BE2C (cell line): ENCODE measurements around the gene NIN.

Experiments
- DNase-seq: peaks from one replicate; pipeline ENCODE4 v3.0.0-alpha.2; 2020
- H3K27me3 ChIP-seq: fragments of 250-450 bp; sonication (Bioruptor Pico); 2 replicates; pipeline ENCODE4 v1.5.1; 2020; ENCODE audit warnings: mild to moderate bottlenecking
- H3K36me3 ChIP-seq: fragments of 250-450 bp; sonication (Bioruptor Pico); 2 replicates; pipeline ENCODE4 v1.5.1; 2020; ENCODE audit warnings: mild to moderate bottlenecking
- H3K4me1 ChIP-seq: fragments of 250-450 bp; sonication (Bioruptor Pico); 2 replicates; pipeline ENCODE4 v1.5.1; 2020
- H3K4me3 ChIP-seq: 2 replicates; pipeline ENCODE4 v1.5.1; 2011; ENCODE audit warnings: low read depth, low read length
- H3K9me3 ChIP-seq: fragments of 250-450 bp; sonication (Bioruptor Pico); 2 replicates; pipeline ENCODE4 v1.5.1; 2020
- TF ChIP-seq, protein P1 (sequence below): IDR thresholded peaks from 2 replicates; pipeline ENCODE4 v1.5.1; 2012; ENCODE audit warnings: mild to moderate bottlenecking, low read depth, low read length

Gene NIN

DNA sequence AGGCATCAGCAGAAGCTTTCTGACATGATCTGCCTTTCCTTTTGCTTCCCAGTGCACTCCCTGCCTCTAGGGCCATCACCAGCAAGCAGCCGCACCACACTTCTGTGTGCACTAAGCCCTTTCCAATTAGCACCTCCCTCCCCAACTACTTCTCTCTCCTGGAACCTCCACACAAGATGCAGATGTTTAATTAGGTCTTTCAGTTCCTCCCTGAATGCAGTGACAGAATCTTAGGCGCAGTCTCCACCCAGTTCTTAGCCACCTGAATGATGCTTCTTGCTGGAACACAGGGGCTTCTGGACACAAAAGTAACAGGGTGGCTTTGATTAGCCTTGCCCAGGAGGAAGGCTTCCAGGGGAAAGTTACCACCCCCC, 32.9 kb downstream of the NIN start:
- no peaks in the 10 kb centered on the region for H3K27me3 ChIP-seq
- H3K4me1 ChIP-seq = peaks cover 8% of the 10 kb centered on the region
- TF ChIP-seq, protein P1, sequence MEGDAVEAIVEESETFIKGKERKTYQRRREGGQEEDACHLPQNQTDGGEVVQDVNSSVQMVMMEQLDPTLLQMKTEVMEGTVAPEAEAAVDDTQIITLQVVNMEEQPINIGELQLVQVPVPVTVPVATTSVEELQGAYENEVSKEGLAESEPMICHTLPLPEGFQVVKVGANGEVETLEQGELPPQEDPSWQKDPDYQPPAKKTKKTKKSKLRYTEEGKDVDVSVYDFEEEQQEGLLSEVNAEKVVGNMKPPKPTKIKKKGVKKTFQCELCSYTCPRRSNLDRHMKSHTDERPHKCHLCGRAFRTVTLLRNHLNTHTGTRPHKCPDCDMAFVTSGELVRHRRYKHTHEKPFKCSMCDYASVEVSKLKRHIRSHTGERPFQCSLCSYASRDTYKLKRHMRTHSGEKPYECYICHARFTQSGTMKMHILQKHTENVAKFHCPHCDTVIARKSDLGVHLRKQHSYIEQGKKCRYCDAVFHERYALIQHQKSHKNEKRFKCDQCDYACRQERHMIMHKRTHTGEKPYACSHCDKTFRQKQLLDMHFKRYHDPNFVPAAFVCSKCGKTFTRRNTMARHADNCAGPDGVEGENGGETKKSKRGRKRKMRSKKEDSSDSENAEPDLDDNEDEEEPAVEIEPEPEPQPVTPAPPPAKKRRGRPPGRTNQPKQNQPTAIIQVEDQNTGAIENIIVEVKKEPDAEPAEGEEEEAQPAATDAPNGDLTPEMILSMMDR = no peak
- no peaks in the 10 kb centered on the region; the same call in 1 of the 2 replicates for H3K36me3 ChIP-seq
- no peak overlapping the region for H3K4me3 ChIP-seq
- H3K9me3 ChIP-seq = no peaks in the 10 kb centered on the region
- DNase-seq = no peak

DNA sequence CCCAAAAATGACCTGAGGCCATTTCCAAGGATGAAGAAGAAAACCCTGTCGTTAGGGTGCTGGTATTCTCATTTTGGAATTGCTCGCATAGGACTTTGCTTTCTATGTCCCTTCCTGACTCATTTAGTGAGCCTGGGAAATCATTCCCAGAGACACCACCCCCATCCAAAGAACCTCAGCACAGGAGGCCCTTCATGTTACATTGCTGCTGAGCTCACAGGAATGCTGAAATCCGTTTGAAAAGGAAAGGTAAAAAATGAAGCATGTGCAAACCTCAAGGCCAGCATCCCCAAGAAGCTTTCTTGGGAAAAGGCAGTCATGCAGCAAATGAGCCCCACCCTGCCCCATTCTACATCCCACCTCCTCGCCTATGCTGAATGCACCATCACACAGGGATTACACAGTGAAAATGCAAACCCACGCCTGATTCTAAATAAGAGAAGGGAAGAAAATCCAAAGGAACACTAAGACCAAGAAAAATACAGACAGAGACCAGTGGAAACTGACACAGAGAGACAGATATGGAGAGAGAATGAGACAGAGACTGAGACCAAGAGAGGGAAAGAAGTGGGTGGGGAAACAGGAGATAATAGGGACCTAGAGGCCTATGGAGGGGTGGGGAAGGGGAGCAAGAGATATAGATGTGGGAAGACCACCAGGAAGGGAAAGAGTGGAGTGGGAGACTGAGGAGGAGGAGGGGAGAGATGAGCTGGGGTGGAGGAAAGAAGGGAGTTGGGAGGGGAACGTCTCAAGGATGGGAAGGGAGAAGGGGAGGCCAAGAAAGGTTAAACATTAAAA, 33.5 kb downstream of the NIN start:
- no peaks in the 10 kb centered on the region; the same call in 1 of the 2 replicates for H3K36me3 ChIP-seq
- TF ChIP-seq, protein P1 = no peak
- H3K9me3 ChIP-seq = no peaks in the 10 kb centered on the region
- DNase-seq = no peak
- no peak overlapping the region for H3K4me3 ChIP-seq
- no peaks in the 10 kb centered on the region for H3K27me3 ChIP-seq
- peaks cover 8% of the 10 kb centered on the region for H3K4me1 ChIP-seq

DNA sequence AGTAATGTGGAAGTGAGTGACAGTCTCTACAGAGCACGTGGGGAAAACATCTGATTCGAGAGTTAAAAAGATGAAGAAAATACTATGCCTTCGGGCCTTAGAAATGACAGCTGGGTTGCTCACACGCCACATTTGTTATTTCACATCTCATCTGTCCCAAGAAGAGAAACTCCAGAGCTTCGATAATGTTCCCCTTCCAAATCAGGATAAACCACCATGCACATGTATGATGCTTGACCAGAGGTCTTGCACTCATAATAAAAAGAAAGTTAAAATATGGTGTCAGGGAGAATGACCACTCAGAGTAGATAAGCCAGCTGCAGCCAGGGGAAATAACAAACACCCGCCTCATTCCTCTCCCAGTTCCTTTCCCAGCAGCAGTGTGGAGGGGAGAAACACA, 34.6 kb downstream of the NIN start:
- Histone ChIP-seq H3K4me3 (no peak overlapping the region), H3K4me1 (peaks cover 8% of the 10 kb centered on the region), H3K27me3 (no peaks in the 10 kb centered on the region), H3K9me3 (no peaks in the 10 kb centered on the region), H3K36me3 (no peaks in the 10 kb centered on the region; the same call in 1 of the 2 replicates)
- DNase-seq = no peak
- TF ChIP-seq, protein P1 = no peak

DNA sequence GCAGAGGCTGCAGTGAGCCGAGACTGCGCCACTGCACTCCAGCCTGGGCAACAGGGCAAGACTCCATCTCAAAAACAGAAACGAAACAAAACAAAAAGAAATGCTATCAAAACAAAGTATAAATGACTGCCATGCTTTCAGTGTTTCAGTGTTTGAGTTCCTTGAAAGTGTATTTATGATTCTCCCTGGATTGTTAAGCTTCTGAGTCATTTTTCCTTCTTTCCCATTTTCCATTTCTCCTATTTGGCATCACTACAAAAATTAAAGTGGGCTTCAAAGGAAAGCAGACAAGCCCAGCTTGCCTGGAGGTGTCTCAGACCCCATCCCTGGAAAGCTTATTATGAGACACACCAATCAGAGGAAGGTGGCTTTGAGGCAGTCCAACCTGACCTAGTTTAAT, 35.1 kb downstream of the NIN start:
- Histone ChIP-seq H3K4me3 (no peak overlapping the region), H3K27me3 (no peaks in the 10 kb centered on the region), H3K9me3 (no peaks in the 10 kb centered on the region), H3K4me1 (peaks cover 8% of the 10 kb centered on the region), H3K36me3 (no peaks in the 10 kb centered on the region; the same call in 1 of the 2 replicates)
- TF ChIP-seq, protein P1 = no peak
- DNase-seq = no peak

DNA sequence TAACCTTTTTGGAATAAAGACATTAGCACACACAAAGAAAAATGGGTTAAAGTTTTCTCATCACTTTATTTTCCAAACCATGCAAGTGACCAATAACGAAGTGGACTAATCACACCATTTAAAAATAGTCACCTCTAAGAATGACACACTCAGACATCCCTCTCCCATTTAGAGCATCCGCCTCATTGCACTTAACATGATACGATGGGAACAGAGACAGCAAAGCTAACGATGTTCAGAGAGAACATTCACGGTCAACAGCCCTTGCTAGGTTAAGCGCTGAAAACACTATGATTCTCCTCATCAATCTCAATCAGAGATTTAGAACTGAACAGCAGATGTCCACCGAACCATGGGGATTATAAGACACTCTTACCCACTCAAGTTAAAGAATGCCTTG, 35.8 kb downstream of the NIN start:
- TF ChIP-seq, protein P1 = no peak
- peaks cover 8% of the 10 kb centered on the region for H3K4me1 ChIP-seq

DNA sequence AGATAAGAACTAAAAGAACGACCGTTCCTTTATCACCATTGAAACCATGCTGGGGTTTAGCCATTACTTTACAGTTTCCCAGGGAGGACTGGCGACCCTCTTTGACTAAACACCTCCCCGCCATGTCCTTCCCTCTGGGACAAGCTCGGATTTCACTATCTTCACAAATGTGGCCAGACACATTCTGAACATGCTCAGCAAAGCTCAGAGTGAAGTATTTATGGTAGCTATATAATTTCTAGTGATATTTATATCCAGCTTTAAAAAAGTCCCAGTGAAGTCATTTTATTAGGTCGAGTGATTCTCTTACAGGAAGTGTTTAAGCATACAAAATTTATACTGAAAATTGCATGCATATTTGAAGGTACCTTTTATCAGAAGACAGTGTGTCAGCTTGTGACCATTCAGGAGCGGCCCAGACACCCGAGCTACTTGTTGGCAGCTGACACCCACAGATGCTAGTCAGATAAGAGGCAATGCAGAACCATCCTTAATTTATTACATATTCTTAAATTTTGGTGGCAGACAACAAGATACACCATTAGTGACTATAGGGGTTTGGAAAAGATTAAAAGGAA, 36.8 kb downstream of the NIN start:
- H3K36me3 ChIP-seq = no peaks in the 10 kb centered on the region; the same call in 1 of the 2 replicates
- DNase-seq = no peak
- H3K4me3 ChIP-seq = no peak overlapping the region
- H3K9me3 ChIP-seq = no peaks in the 10 kb centered on the region
- peaks cover 8% of the 10 kb centered on the region for H3K4me1 ChIP-seq
- H3K27me3 ChIP-seq = no peaks in the 10 kb centered on the region
- TF ChIP-seq, protein P1 = no peak

More for the DNA sequence above, 35.8 kb downstream of the NIN start:
- Histone ChIP-seq H3K27me3 (no peaks in the 10 kb centered on the region), H3K36me3 (no peaks in the 10 kb centered on the region; the same call in 1 of the 2 replicates), H3K4me3 (no peak overlapping the region), H3K9me3 (no peaks in the 10 kb centered on the region)
- DNase-seq = no peak
